IMR-90 (cell line): Measurements from ENCODE around the gene ARHGAP32. TPM values are rescaled to one million over a fixed set of nuclear protein-coding genes. Genes with fewer than 3 reads are reported as not detected.

ENCODE experiments used
- ATAC-seq: fragments of 200-7000 bp; cut with Tn5 transposase; 2 replicates; pipeline ENCODE4 v1.9.1; 2020; ENCODE audit warnings: low read depth, mild to moderate bottlenecking, moderate library complexity
- BruUV-seq: library from RNA; stranded (reverse); fragments of 400-500 nt; replicated peaks from 2 replicates; lab custom pipeline; 2021; lab: Mats Ljungman, UMichigan
- CTCF ChIA-PET: fragments of 300-600 bp; formaldehyde crosslinking; extraction: SDS; loops from one replicate; lab custom pipeline; 2021; ENCODE audit warnings: antibody characterized with exemption; lab: Yijun Ruan, JAX
- POLR2A ChIA-PET: fragments of 300-600 bp; sonication (Branson Sonifier 250); formaldehyde crosslinking; loops from one replicate; lab custom pipeline; 2022; ENCODE audit warnings: antibody characterized with exemption; ENCODE audit not compliant: unreplicated experiment; lab: Charles Lee
- DNase-seq: peaks from one replicate; pipeline ENCODE4 v3.0.0; 2013
- H2AFZ ChIP-seq: replicated peaks from 2 replicates; pipeline ENCODE3; 2013; ENCODE audit warnings: low read length, mild to moderate bottlenecking; ENCODE audit not compliant: poor library complexity
- H2AK5ac ChIP-seq: 2 replicates; pipeline ENCODE4 v1.6.1; 2013; ENCODE audit warnings: low read depth, low read length, inconsistent platforms
- H2AK9ac ChIP-seq: replicated peaks from 2 replicates; pipeline ENCODE3; 2013; ENCODE audit warnings: mild to moderate bottlenecking, low read depth, low read length, moderate library complexity; ENCODE audit not compliant: poor library complexity
- H2BK120ac ChIP-seq: 2 replicates; pipeline ENCODE4 v1.6.1; 2013; ENCODE audit warnings: low read depth, low read length, inconsistent platforms
- H2BK15ac ChIP-seq: 3 replicates; pipeline ENCODE4 v1.6.1; 2013; ENCODE audit warnings: low read depth, low read length, inconsistent platforms
- H2BK20ac ChIP-seq: 2 replicates; pipeline ENCODE4 v1.6.1; 2013; ENCODE audit warnings: low read depth, mild to moderate bottlenecking, inconsistent platforms, low read length, moderate library complexity
- H2BK5ac ChIP-seq: 2 replicates; pipeline ENCODE4 v1.6.1; 2013; ENCODE audit warnings: mild to moderate bottlenecking, low read depth, low read length, inconsistent platforms; ENCODE audit not compliant: poor library complexity, severe bottlenecking
- H3K14ac ChIP-seq: replicated peaks from 2 replicates; pipeline ENCODE4 v1.6.1; 2013; ENCODE audit warnings: low read depth, low read length, inconsistent platforms
- H3K18ac ChIP-seq: 2 replicates; pipeline ENCODE4 v1.6.1; 2013; ENCODE audit warnings: low read depth, low read length, control low read depth
- H3K23ac ChIP-seq: 2 replicates; pipeline ENCODE4 v1.6.1; 2013; ENCODE audit warnings: low read depth, low read length, inconsistent platforms
- H3K27ac ChIP-seq: 2 replicates; pipeline ENCODE4 v1.5.1; 2013; ENCODE audit warnings: mild to moderate bottlenecking, control low read depth, low read length; ENCODE audit not compliant: insufficient read depth
- H3K27me3 ChIP-seq: 2 replicates; pipeline ENCODE4 v1.6.1; 2013; ENCODE audit warnings: low read length; ENCODE audit not compliant: control insufficient read depth, insufficient read depth
- H3K36me3 ChIP-seq: 2 replicates; pipeline ENCODE4 v1.6.1; 2013; ENCODE audit warnings: low read length, mixed read lengths; ENCODE audit not compliant: control insufficient read depth, insufficient read depth
- H3K4ac ChIP-seq: 2 replicates; pipeline ENCODE4 v1.6.1; 2013; ENCODE audit warnings: low read depth, low read length, inconsistent platforms
- H3K4me1 ChIP-seq: 2 replicates; pipeline ENCODE4 v1.6.1; 2013; ENCODE audit warnings: low read length, mixed read lengths; ENCODE audit not compliant: control insufficient read depth, insufficient read depth
- H3K4me2 ChIP-seq: 2 replicates; pipeline ENCODE4 v1.6.1; 2013; ENCODE audit warnings: low read depth, mild to moderate bottlenecking, control low read depth, low read length, moderate library complexity
- H3K4me3 ChIP-seq: 2 replicates; pipeline ENCODE4 v1.5.1; 2013; ENCODE audit warnings: low read depth, mild to moderate bottlenecking, control low read depth, low read length, moderate library complexity; ENCODE audit not compliant: insufficient read depth
- H3K56ac ChIP-seq: 2 replicates; pipeline ENCODE4 v1.6.1; 2013; ENCODE audit warnings: low read length, inconsistent platforms; ENCODE audit not compliant: insufficient read depth; ENCODE audit errors: extremely low read depth
- H3K79me1 ChIP-seq, 2 experiments: 2 replicates each; pipeline ENCODE4 v1.6.1; 2013; ENCODE audit warnings: low read length in 2 of 2, inconsistent platforms in 1 of 2, low read depth in 1 of 2
- H3K9ac ChIP-seq: 2 replicates; pipeline ENCODE4 v1.6.1; 2013; ENCODE audit warnings: low read depth, low read length, control low read depth
- H3K9me1 ChIP-seq: 2 replicates; pipeline ENCODE4 v1.6.1; 2013; ENCODE audit warnings: low read length, inconsistent platforms; ENCODE audit not compliant: insufficient read depth
- H3K9me3 ChIP-seq: 2 replicates; pipeline ENCODE4 v1.6.1; 2013; ENCODE audit warnings: low read length; ENCODE audit not compliant: control insufficient read depth, insufficient read depth
- H4K20me1 ChIP-seq: 2 replicates; pipeline ENCODE4 v1.6.1; 2013; ENCODE audit warnings: low read length, inconsistent platforms; ENCODE audit not compliant: insufficient read depth
- H4K5ac ChIP-seq: 2 replicates; pipeline ENCODE4 v1.6.1; 2013; ENCODE audit warnings: mild to moderate bottlenecking, low read depth, low read length, control low read depth
- H4K8ac ChIP-seq, 2 experiments: 2 replicates each; pipeline ENCODE4 v1.6.1; 2013; ENCODE audit warnings: low read depth in 2 of 2, low read length in 2 of 2, control low read depth in 1 of 2, inconsistent platforms in 1 of 2
- H4K91ac ChIP-seq: 2 replicates; pipeline ENCODE4 v1.6.1; 2013; ENCODE audit warnings: low read depth, low read length, inconsistent platforms; ENCODE audit not compliant: insufficient read depth
- ELK1 ChIP-seq: fragments of 150-350 bp; IDR thresholded peaks from 2 replicates; pipeline ENCODE4 v1.6.1; 2016; ENCODE audit warnings: low read depth, mild to moderate bottlenecking, low read length, moderate library complexity, borderline replicate concordance
- WGBS, 2 experiments: methylation state at CpG; one replicate each; pipeline versions ENCODE4 v1.1.5 to v1.1.7; 2013; ENCODE audit warnings: missing lambda C conversion rate in 2 of 2; ENCODE audit not compliant: insufficient read length in 1 of 2; ENCODE audit errors: extremely low coverage in 2 of 2; 5-methylcytosine and 5-hydroxymethylcytosine counted together
- dilution Hi-C: fragments of 300-500 bp; cut with HindIII; formaldehyde crosslinking; loops from one replicate; pipeline ENCODE4 v1.14.3; 2018; ENCODE audit warnings: low sequenced_read_pairs; ENCODE audit not compliant: unreplicated experiment
- in situ Hi-C: fragments of 300-500 bp; cut with MboI; formaldehyde crosslinking; loops from 3 replicates; pipeline ENCODE4 v1.14.3; 2019; ENCODE audit warnings: low sequenced_read_pairs, inconsistent platforms, mixed read lengths
- intact Hi-C: fragments of 100-400 bp; cut with micrococcal nuclease; formaldehyde crosslinking; loops from 2 replicates; pipeline ENCODE4 v1.10.0; 2022
- polyA plus RNA-seq, 3 experiments: library from polyadenylated mRNA; depleted of rRNA; stranded (reverse); fragments of >200 nt; gene quantifications; 2 replicates each; pipeline ENCODE4 v1.2.3, GENCODE V29; 2012; ENCODE audit warnings: low replicate concordance in 1 of 3
- total RNA-seq: library from RNA; depleted of rRNA; stranded (reverse); fragments of >200 nt; gene quantifications from 2 replicates; pipeline ENCODE4 v1.2.3, GENCODE V29; 2012

ARHGAP32 gene
- total and polyA plus RNA-seq, 2 of the 4 experiments (the other 2 are of a cell fraction) = 4.1 to 8.4 TPM

GRCh38 chr11:129077191-129077590 lies 114.9 kb downstream of the ARHGAP32 start:
- Histone ChIP-seq H3K23ac (no peak overlapping the region), H4K8ac (no peak overlapping the region), H2AK5ac (no peak overlapping the region), H3K4me2 (no peak overlapping the region), H2AFZ (no peak overlapping the region), H3K4me1 (no peaks in the 10 kb centered on the region), H2BK5ac (no peak overlapping the region), H3K27me3 (no peaks in the 10 kb centered on the region), H2AK9ac (no peak overlapping the region), H3K9ac (no peak overlapping the region), H3K9me3 (no peaks in the 10 kb centered on the region), H2BK20ac (no peak overlapping the region), H3K79me1 (0 out of 4 replicates have a peak, but pooled peaks cover 0 to 5% of the 10 kb centered on the region in 2 experiments), H3K4ac (no peak overlapping the region), H2BK15ac (no peak overlapping the region), H3K4me3 (no peak overlapping the region), H3K36me3 (no peaks in the 10 kb centered on the region), H4K20me1 (no peaks in the 10 kb centered on the region), H3K18ac (no peak overlapping the region), H3K27ac (no peak overlapping the region), H4K91ac (no peak overlapping the region), H3K9me1 (no peaks in the 10 kb centered on the region), H3K56ac (no peak overlapping the region), H4K5ac (no peak overlapping the region), H3K14ac (no peak overlapping the region), H2BK120ac (no peak overlapping the region)
- DNase-seq (no peak), ATAC-seq (no peak)
- TF ChIP-seq ELK1 = no peak
- BruUV-seq = no TSS peak
- ChIA-PET POLR2A (no interaction called here), CTCF (no interaction called here)
- intact Hi-C loops = no loop called here
- 100% methylated on average over 1 of the region's 5 CpGs; no CpG with 5 or more reads in 1 of the 2 experiments for whole genome bisulfite sequencing, 2 experiments
- dilution Hi-C loops = no loop called here
- in situ Hi-C loops = no loop called here
